Measurements from ENCODE around the gene PHYHD1. TPM values are rescaled to one million over a fixed set of nuclear protein-coding genes. Genes with fewer than 3 reads are reported as not detected.

The PHYHD1 gene
- total and polyA plus RNA-seq, 2 of the 4 experiments (the other 2 are of a cell fraction), result 2.2 to 8.4 TPM

DNA sequence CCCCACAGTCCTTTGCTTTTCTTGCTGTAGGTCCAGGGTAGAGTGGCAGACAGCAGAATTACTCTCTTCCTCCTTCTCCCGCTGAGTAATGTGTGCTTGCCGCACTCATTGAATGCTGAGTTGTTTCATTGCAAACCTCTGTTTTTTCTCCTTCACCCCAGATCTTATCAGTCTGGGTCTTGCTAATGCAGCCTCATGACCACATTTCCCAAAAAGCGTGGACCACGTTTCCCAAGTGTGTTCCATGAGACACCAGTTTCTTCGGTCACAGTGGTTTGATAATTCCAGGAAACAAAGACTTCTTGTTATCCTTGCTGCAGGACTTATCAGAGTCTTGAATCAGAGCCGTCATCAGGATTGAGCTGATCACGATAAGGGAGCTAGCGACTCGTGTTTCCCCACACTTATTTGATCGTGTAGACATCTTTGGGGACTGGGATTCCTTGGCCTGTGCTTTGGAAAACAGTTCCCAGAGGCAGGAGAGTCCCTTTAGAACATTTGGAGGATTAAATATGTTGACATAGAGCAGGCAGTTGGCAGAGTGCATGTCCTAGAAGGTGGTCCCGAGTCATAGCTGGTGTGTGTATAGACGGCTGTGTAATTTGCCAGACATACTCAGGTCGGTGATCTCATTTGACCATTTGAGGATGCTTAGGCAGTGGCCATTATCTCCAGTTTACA lies 34.4 kb upstream of the PHYHD1 start:
- Histone ChIP-seq H3K4me1 (ENCODE audit: control insufficient read depth, insufficient read depth, low read length) (peaks cover 20% of the 10 kb centered on the region), H4K91ac (ENCODE audit: insufficient read depth, low read depth, low read length) (no peak overlapping the region), H3K18ac (ENCODE audit: low read depth, low read length) (no peak overlapping the region), H2BK15ac (ENCODE audit: low read depth, low read length) (no peak overlapping the region), H3K79me1 (ENCODE audit: low read depth in 1 of 2, low read length in 2 of 2) (peaks cover 18 to 78% of the 10 kb centered on the region in 2 experiments), H2AK9ac (replicated peaks; ENCODE audit: low read depth, low read length, poor library complexity) (no peak overlapping the region), H3K4me2 (ENCODE audit: low read depth, low read length) (no peak overlapping the region), H2BK120ac (ENCODE audit: low read depth, low read length) (no peak overlapping the region), H2BK5ac (ENCODE audit: low read depth, low read length, poor library complexity, severe bottlenecking) (no peak overlapping the region), H2BK20ac (ENCODE audit: low read depth, low read length) (peak overlapping the region; percentile 14; the same call in 1 of the 2 replicates), H3K27me3 (ENCODE audit: control insufficient read depth, insufficient read depth, low read length) (no peaks in the 10 kb centered on the region), H3K4me3 (ENCODE audit: insufficient read depth, low read depth, low read length) (no peak overlapping the region), H4K20me1 (ENCODE audit: insufficient read depth, low read length) (peaks cover 43% of the 10 kb centered on the region), H3K9me1 (ENCODE audit: insufficient read depth, low read length) (peaks cover 33% of the 10 kb centered on the region), H4K5ac (ENCODE audit: low read depth, low read length) (no peak overlapping the region), H2AFZ (replicated peaks; ENCODE audit: low read length, poor library complexity) (no peak overlapping the region), H3K9ac (ENCODE audit: low read depth, low read length) (no peak overlapping the region), H4K8ac (ENCODE audit: low read depth in 2 of 2, low read length in 2 of 2) (peak overlapping the region in 1 of 2 experiments; percentile 11; a peak in 1 of 4 replicates), H3K23ac (ENCODE audit: low read depth, low read length) (peak overlapping the region; percentile 35; the same call in 1 of the 2 replicates), H3K56ac (ENCODE audit: extremely low read depth, insufficient read depth, low read length) (no peak overlapping the region), H3K14ac (replicated peaks; ENCODE audit: low read depth, low read length) (no peak overlapping the region), H3K9me3 (ENCODE audit: control insufficient read depth, insufficient read depth, low read length) (no peaks in the 10 kb centered on the region), H3K27ac (ENCODE audit: insufficient read depth, low read length) (no peak overlapping the region), H2AK5ac (ENCODE audit: low read depth, low read length) (0 out of 2 replicates have a peak overlapping the region, but pooled peaks have one; percentile 35), H3K36me3 (ENCODE audit: control insufficient read depth, insufficient read depth, low read length) (peaks cover 41% of the 10 kb centered on the region), H3K4ac (ENCODE audit: low read depth, low read length) (no peak overlapping the region)
- dilution Hi-C loops (cut with HindIII; ENCODE audit: low sequenced_read_pairs, unreplicated experiment), result no loop called here
- TF ChIP-seq, protein P1, sequence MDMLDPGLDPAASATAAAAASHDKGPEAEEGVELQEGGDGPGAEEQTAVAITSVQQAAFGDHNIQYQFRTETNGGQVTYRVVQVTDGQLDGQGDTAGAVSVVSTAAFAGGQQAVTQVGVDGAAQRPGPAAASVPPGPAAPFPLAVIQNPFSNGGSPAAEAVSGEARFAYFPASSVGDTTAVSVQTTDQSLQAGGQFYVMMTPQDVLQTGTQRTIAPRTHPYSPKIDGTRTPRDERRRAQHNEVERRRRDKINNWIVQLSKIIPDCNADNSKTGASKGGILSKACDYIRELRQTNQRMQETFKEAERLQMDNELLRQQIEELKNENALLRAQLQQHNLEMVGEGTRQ (IDR thresholded peaks at IDR 0.05; ENCODE audit: low read depth, low read length), result no peak
- TF ChIP-seq, protein P2, sequence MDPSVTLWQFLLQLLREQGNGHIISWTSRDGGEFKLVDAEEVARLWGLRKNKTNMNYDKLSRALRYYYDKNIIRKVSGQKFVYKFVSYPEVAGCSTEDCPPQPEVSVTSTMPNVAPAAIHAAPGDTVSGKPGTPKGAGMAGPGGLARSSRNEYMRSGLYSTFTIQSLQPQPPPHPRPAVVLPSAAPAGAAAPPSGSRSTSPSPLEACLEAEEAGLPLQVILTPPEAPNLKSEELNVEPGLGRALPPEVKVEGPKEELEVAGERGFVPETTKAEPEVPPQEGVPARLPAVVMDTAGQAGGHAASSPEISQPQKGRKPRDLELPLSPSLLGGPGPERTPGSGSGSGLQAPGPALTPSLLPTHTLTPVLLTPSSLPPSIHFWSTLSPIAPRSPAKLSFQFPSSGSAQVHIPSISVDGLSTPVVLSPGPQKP (IDR thresholded peaks at IDR 0.05; ENCODE audit: borderline replicate concordance, low read depth, low read length), result no peak
- TF ChIP-seq RCOR1 (IDR thresholded peaks at IDR 0.05; ENCODE audit: insufficient replicate concordance, low read length) (no peak), RAD21 (IDR thresholded peaks at IDR 0.05; ENCODE audit: low read length) (no peak), MAZ (IDR thresholded peaks at IDR 0.05; ENCODE audit: borderline replicate concordance, low read depth, low read length) (no peak), FOS (IDR thresholded peaks at IDR 0.05; ENCODE audit: low read depth, low read length) (no peak), RFX5 (IDR thresholded peaks at IDR 0.05; ENCODE audit: low read depth, low read length) (no peak), CHD1 (IDR thresholded peaks at IDR 0.05; ENCODE audit: low read depth, low read length) (no peak), MAFK (IDR thresholded peaks at IDR 0.05; ENCODE audit: low read depth, low read length) (no peak), CEBPB (IDR thresholded peaks at IDR 0.05; ENCODE audit: low read depth, low read length) (no peak), SMC3 (IDR thresholded peaks at IDR 0.05; ENCODE audit: low read depth, low read length) (no peak), NFE2L2 (IDR thresholded peaks at IDR 0.05; ENCODE audit: low read depth, low read length) (no peak), POLR2A (IDR thresholded peaks at IDR 0.05; ENCODE audit: low read depth, low read length) (no peak), MXI1 (IDR thresholded peaks at IDR 0.05; ENCODE audit: borderline replicate concordance, low read depth, low read length) (no peak)
- TF ChIP-seq, protein P3, sequence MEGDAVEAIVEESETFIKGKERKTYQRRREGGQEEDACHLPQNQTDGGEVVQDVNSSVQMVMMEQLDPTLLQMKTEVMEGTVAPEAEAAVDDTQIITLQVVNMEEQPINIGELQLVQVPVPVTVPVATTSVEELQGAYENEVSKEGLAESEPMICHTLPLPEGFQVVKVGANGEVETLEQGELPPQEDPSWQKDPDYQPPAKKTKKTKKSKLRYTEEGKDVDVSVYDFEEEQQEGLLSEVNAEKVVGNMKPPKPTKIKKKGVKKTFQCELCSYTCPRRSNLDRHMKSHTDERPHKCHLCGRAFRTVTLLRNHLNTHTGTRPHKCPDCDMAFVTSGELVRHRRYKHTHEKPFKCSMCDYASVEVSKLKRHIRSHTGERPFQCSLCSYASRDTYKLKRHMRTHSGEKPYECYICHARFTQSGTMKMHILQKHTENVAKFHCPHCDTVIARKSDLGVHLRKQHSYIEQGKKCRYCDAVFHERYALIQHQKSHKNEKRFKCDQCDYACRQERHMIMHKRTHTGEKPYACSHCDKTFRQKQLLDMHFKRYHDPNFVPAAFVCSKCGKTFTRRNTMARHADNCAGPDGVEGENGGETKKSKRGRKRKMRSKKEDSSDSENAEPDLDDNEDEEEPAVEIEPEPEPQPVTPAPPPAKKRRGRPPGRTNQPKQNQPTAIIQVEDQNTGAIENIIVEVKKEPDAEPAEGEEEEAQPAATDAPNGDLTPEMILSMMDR (conservative IDR thresholded peaks at IDR 0.05; ENCODE audit: low read depth, low read length), result no peak
- in situ Hi-C loops (cut with MboI; ENCODE audit: low sequenced_read_pairs), result no loop called here
- ATAC-seq (ENCODE audit: low read depth) (no peak), DNase-seq (peak; percentile 43)
- intact Hi-C loops (cut with micrococcal nuclease), result no loop called here
- ChIA-PET CTCF (no interaction called here), POLR2A (ENCODE audit: unreplicated experiment) (no interaction called here)
- 82% methylated on average over 10 of the region's 13 CpGs; no CpG with 5 or more reads in 1 of the 2 experiments for WGBS, 2 experiments (ENCODE audit: extremely low coverage in 2 of 2, insufficient read length in 1 of 2)
- BruUV-seq (replicated peaks), result no TSS peak
